ENCODE data around the gene TEP1.
A peak's percentile ranks its signal among the peaks of the same experiment; 100 is the strongest.

Gene TEP1

DNA sequence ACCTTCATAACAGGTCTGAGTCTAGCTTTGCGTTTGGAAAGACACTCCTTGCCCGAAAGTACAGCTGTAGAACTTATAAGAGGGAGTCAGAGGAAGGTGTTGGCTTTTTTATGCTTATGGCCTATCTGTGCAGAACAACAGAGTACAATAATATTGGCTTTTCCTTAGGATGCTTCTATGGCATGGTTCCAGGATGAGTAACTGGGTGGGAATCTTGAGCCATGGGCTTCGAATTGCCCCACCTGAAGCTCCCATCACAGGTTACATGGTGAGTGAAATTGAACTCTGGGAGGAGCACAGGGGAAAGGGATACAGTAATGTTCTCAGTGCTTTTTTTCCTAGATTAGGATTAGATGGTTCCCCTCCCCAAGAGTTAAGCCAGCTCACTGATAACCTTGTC lies 56.9 kb downstream of the TEP1 start:
- H3K4me3 ChIP-seq (replicated peaks; ENCODE audit: low read depth, low read length): no peak overlapping the region
- no peak for DNase-seq (ENCODE audit: low read depth)
- TF ChIP-seq, protein P1, sequence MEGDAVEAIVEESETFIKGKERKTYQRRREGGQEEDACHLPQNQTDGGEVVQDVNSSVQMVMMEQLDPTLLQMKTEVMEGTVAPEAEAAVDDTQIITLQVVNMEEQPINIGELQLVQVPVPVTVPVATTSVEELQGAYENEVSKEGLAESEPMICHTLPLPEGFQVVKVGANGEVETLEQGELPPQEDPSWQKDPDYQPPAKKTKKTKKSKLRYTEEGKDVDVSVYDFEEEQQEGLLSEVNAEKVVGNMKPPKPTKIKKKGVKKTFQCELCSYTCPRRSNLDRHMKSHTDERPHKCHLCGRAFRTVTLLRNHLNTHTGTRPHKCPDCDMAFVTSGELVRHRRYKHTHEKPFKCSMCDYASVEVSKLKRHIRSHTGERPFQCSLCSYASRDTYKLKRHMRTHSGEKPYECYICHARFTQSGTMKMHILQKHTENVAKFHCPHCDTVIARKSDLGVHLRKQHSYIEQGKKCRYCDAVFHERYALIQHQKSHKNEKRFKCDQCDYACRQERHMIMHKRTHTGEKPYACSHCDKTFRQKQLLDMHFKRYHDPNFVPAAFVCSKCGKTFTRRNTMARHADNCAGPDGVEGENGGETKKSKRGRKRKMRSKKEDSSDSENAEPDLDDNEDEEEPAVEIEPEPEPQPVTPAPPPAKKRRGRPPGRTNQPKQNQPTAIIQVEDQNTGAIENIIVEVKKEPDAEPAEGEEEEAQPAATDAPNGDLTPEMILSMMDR (IDR thresholded peaks at IDR 0.05; ENCODE audit: low read length, missing control alignments): no peak

DNA sequence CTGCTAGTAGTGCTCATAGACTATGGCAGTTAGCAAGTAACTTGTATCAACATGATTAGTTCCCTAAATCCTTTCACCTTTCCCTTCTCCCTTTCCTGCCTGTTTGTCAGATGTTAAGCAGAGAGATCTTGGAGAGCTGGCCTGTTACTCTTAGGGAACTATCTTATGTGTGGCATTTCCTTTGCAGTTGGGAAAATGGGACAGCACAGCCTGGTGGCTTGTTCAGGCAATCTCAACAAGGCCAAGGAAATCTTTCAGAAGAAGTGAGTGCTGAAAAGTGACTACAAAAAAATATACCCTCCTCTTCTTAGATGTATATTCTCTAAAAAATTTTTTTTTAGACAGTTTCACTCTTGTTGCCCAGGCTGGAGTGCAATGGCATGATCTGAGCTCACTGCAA lies 62.4 kb downstream of the TEP1 start:
- peak; percentile 41 for DNase-seq (ENCODE audit: low read depth)
- H3K4me3 ChIP-seq (replicated peaks; ENCODE audit: low read depth, low read length): no peak overlapping the region
- TF ChIP-seq, protein P1 (IDR thresholded peaks at IDR 0.05; ENCODE audit: low read length, missing control alignments): peak; percentile 35

DNA sequence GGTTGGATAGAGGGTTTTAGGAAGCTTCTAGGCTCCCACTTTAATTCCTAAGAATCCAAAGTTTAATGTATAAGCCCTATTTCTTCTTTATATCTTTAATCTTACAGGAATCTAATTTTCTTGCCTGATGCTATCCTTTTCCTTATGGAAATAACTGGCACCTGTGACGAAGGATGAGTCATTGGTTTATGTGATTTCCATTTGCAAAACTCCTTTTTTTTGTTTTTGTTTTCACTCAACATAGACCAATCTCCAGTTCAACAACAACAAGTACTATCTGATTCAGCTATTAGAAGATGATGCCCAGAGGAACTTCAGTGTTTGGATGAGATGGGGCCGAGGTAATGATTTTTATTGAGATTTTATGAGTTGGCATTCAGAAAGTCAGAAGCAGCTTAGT lies 63.0 kb downstream of the TEP1 start:
- TF ChIP-seq, protein P1 (IDR thresholded peaks at IDR 0.05; ENCODE audit: low read length, missing control alignments): no peak
- no peak overlapping the region for H3K4me3 ChIP-seq (replicated peaks; ENCODE audit: low read depth, low read length)
- DNase-seq (ENCODE audit: low read depth): no peak

GRCh38 chr14:20347747-20348146 lies 65.6 kb downstream of the TEP1 start:
- DNase-seq (ENCODE audit: low read depth): no peak
- H3K4me3 ChIP-seq (replicated peaks; ENCODE audit: low read depth, low read length): no peak overlapping the region
- TF ChIP-seq, protein P1 (IDR thresholded peaks at IDR 0.05; ENCODE audit: low read length, missing control alignments): no peak

- H3K4me3 ChIP-seq (replicated peaks; ENCODE audit: low read depth, low read length): no peak overlapping the region
- TF ChIP-seq, protein P1 (IDR thresholded peaks at IDR 0.05; ENCODE audit: low read length, missing control alignments): no peak
- no peak for DNase-seq (ENCODE audit: low read depth)
Observed at GRCh38 chr14:20346713-20347112, 66.6 kb downstream of the TEP1 start.

DNA sequence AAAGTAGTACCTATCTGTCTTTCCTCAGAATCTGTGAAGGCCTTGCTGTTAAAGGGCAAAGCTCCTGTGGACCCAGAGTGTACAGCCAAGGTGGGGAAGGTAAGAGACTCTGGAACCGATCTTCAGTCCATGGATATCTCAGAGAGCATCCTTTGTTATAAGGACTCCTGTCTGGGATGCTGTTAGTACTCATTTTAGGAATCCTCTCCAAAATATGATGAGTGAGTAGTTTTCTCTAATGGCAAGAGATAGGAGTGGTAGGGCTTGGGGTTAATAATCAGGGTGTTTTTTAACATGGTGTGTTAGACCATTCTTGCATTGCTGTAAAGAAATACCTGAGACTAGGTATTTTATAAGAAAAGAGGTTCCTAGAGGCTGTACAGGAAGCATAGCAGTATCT lies 67.9 kb downstream of the TEP1 start:
- H3K4me3 ChIP-seq (replicated peaks; ENCODE audit: low read depth, low read length): no peak overlapping the region
- no peak for DNase-seq (ENCODE audit: low read depth)
- TF ChIP-seq, protein P1 (IDR thresholded peaks at IDR 0.05; ENCODE audit: low read length, missing control alignments): no peak

- DNase-seq (ENCODE audit: low read depth): peak; percentile 40
Observed at GRCh38 chr14:20343862-20344220, 69.5 kb downstream of the TEP1 start.

More at GRCh38 chr14:20343862-20344220, 69.5 kb downstream of the TEP1 start:
- TF ChIP-seq, protein P1 (IDR thresholded peaks at IDR 0.05; ENCODE audit: low read length, missing control alignments): no peak
- H3K4me3 ChIP-seq (replicated peaks; ENCODE audit: low read depth, low read length): peak overlapping the region; percentile 92

Data from fibroblast of pulmonary artery (primary cell).